Chondrocyte (in vitro differentiated cells): Measurements from ENCODE around the gene ZNF263. TPM values are rescaled to one million over a fixed set of nuclear protein-coding genes. Genes with fewer than 3 reads are reported as not detected.

Source experiments
- DNase-seq: peaks from one replicate; pipeline ENCODE4 v3.0.0; 2021; ENCODE audit warnings: mixed read lengths, low spot score
- H3K27ac Mint-ChIP-seq: one replicate; pipeline ENCODE4 v1.8.0; 2021; ENCODE audit warnings: mild to moderate bottlenecking, moderate library complexity, mixed read lengths; ENCODE audit not compliant: unreplicated experiment
- H3K27me3 Mint-ChIP-seq: 2 replicates; pipeline ENCODE4 v1.8.0; 2021; ENCODE audit warnings: low read depth, mixed read lengths
- H3K36me3 Mint-ChIP-seq: 2 replicates; pipeline ENCODE4 v1.8.0; 2021; ENCODE audit warnings: low read depth, mixed read lengths
- H3K4me1 Mint-ChIP-seq: 2 replicates; pipeline ENCODE4 v1.8.0; 2021; ENCODE audit warnings: low read depth, mild to moderate bottlenecking, mixed read lengths
- H3K4me3 Mint-ChIP-seq: one replicate; pipeline ENCODE4 v1.8.0; 2021; ENCODE audit warnings: mild to moderate bottlenecking, moderate library complexity, mixed read lengths; ENCODE audit not compliant: unreplicated experiment
- H3K9me3 Mint-ChIP-seq: 2 replicates; pipeline ENCODE4 v1.8.0; 2021; ENCODE audit warnings: low read depth, mixed read lengths
- long read RNA-seq: library from polyadenylated mRNA; stranded (forward); transcript quantifications from one replicate; pipeline ENCODE4 v2.0.0, GENCODE V29; 2021
- total RNA-seq: library from RNA; stranded (reverse); gene quantifications from 3 replicates; pipeline ENCODE4 v1.2.1, GENCODE V29; 2021
- TF ChIP-seq, protein P1 (sequence below): fragments of 200-600 bp; sonication (generic); IDR thresholded peaks from 2 replicates; pipeline ENCODE4 v1.5.0; 2021; ENCODE audit warnings: antibody characterized with exemption, mild to moderate bottlenecking, moderate library complexity

ZNF263 gene
- total RNA-seq = 22.9 to 28.2 TPM (median 24.6 TPM) in 3 replicates
- long read RNA-seq, transcript ZNF263-205 (2 exons, 1,139 nt) = minor isoform, 14 of 71 reads
- long read RNA-seq, transcript ZNF263-201 (6 exons, 3,830 nt) = minor isoform, 12 of 71 reads
- long read RNA-seq, transcript ZNF263-208 (3 exons, 851 nt) = major isoform, 16 of 71 reads
- long read RNA-seq, partial matches to known transcripts = 1 of 71 reads
- long read RNA-seq, other reads (novel, unspliced or antisense) = 27 of 71 reads

DNA sequence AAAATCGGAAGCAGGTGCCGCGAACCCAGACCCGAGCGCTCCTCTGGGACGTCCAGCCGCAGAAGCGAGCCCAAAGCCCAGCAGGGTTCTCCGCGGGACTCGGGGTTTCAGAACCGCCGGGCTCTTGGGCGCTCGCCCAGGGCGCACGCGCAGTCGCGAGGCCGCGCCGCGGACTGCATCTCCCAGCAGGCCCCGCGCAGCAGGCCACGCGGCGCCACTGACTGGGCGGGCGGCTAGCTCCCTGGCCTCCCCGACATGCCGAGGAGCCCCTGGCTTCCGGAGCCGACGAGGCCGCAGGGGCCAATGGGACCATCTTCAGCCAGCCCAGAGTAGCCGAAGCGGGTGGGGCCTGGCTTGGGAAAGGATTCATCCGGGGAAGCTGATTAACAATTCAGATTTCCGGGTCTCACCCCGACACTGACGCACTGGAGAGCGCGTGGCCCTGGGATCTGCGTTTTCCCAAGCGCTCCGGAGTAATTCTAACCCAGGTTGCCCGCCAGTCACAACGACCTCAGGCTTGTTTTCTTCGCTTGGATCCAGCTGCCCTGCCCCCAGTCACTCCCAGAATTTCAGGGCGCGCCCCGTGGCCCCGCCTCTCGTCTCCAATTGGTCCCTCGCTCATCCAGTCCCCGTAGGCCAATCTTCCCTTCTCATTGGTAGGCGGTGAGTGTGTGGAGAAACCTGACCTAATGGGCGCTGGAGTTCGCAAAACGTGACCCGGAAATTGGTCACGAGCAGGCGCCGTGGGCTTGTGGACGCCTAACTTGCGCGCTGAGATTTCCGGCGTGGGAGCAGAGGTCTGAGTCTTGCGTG lies at the start of gene ZNF263:
Gene ZNF263, plus strand, starts transcription at position 762 of the 813 bp plus-strand sequence. CDS start 328 bp downstream, outside the sequence.
- DNase-seq = peak; percentile 97
- Mint-ChIP-seq H3K9me3 (peaks cover 15% of the 10 kb centered on the region), H3K27ac (peak within 1 kb of the TSS; percentile 99), H3K27me3 (no peaks in the 10 kb centered on the region), H3K4me1 (peaks cover 29% of the 10 kb centered on the region), H3K36me3 (peaks cover 23% of the 10 kb centered on the region), H3K4me3 (peak within 1 kb of the TSS; percentile 93)
- TF ChIP-seq, protein P1, sequence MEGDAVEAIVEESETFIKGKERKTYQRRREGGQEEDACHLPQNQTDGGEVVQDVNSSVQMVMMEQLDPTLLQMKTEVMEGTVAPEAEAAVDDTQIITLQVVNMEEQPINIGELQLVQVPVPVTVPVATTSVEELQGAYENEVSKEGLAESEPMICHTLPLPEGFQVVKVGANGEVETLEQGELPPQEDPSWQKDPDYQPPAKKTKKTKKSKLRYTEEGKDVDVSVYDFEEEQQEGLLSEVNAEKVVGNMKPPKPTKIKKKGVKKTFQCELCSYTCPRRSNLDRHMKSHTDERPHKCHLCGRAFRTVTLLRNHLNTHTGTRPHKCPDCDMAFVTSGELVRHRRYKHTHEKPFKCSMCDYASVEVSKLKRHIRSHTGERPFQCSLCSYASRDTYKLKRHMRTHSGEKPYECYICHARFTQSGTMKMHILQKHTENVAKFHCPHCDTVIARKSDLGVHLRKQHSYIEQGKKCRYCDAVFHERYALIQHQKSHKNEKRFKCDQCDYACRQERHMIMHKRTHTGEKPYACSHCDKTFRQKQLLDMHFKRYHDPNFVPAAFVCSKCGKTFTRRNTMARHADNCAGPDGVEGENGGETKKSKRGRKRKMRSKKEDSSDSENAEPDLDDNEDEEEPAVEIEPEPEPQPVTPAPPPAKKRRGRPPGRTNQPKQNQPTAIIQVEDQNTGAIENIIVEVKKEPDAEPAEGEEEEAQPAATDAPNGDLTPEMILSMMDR = no peak

DNA sequence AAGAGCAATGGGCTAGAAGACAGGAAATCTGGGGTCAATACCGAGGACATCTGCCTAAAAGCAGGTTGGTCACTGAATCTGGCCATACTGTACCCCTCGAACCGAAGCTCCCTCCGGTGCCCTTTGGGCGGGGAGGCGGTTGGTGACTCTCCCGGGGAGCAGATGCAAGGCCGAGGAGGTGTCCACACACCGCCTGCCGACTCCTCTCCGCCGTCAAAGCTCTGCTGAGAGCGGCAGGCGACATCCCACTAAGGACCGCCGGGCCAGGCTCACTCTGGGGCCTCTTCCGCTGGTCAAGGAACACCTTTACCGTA lies 48.8 kb upstream of the ZNF263 start:
- peak overlapping the region; percentile 99 for H3K27ac Mint-ChIP-seq
- H3K36me3 Mint-ChIP-seq = peaks cover 31% of the 10 kb centered on the region
- H3K4me1 Mint-ChIP-seq = peaks cover 16% of the 10 kb centered on the region
- no peaks in the 10 kb centered on the region for H3K27me3 Mint-ChIP-seq
- H3K9me3 Mint-ChIP-seq = peaks cover 29% of the 10 kb centered on the region
- peak overlapping the region; percentile 93 for H3K4me3 Mint-ChIP-seq
- no peak for DNase-seq
- TF ChIP-seq, protein P1 = no peak

DNA sequence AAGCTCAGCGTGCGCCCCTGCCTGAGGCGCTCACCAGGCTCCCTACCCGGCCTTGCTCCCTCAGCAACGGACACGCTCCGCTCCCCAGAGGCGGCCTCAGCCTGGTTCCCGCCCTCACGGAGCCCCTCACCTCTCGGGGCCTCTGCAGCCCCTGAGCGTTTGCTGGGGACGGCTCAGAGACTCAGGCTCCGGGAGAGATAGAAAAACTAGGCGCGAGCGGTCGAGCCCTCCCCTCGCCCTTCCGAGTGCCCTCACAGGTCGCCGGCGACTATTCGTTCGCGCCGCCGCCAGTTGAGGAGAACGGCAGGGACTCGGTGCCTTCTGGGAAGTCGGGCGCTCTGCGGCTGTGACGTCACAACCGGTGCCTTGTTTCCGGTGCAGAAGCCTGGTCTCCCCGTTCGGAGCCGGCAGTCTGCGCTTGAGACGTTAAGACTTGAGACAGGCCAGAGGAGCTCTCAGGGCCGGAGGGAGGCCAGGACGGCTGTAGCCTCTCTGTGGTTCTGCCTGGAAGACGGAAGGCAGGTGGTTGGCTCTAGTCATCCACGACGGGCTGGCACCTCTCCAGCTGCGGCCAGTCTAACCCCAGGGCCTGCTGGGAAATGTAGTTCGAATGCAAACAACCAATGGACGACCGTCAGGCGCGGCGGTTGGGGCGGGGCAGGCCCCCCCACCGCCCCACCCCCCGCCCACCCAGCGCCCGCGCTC lies 48.3 kb upstream of the ZNF263 start, which contains the start of gene ZNF200:
Gene ZNF200, minus strand, starts transcription at position 302 of the 705 bp plus-strand sequence. CDS start 1,403 bp downstream, outside the sequence.
- TF ChIP-seq, protein P1 = no peak
- peaks cover 29% of the 10 kb centered on the region for H3K36me3 Mint-ChIP-seq
- H3K9me3 Mint-ChIP-seq = peaks cover 28% of the 10 kb centered on the region
- peak; percentile 98 for DNase-seq
- H3K27me3 Mint-ChIP-seq = peaks cover 2% of the 10 kb centered on the region
- peak within 1 kb of the TSS; percentile 93 for H3K4me3 Mint-ChIP-seq
- H3K27ac Mint-ChIP-seq = peak within 1 kb of the TSS; percentile 99
- H3K4me1 Mint-ChIP-seq = peaks cover 16% of the 10 kb centered on the region

DNA sequence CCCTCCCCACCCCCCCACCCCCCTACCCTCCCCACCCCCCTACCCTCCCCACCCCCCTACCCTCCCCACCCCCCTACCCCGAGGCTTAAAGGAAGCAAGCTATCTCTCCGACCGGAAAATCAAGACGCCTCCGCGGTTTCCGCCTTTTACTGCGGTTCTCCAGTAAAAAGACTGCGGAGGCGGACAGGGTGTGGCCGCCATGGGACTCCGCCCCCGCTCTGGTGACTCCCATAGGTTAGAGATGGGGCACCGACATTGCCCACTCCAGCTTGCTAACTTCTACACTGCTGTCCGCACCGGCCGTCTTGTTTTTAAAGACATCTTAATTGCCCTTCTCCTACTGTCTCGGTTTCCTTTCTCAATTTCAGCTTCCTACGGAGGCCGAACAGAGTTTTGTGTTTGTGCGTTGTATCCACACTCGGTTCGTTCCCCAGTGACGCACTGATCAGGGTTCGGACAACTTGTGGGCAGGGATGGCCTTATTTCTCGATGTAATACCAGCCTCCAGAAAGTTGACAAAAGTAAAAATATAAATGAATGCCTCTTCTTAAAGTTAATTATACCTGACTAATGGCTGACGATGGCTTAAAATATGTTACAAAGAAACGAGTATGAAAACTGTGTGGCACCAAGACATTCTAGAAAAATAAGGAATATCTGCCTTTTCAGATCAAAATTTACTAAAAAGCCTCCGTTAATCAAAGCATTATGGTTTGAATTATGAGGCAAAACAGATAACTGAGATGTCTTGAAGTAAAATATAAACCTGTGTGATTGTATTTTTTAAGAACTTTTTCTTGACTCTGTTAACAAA lies 47.2 kb upstream of the ZNF263 start:
- Mint-ChIP-seq H3K36me3 (peaks cover 19% of the 10 kb centered on the region), H3K27ac (peak overlapping the region; percentile 22), H3K9me3 (peaks cover 18% of the 10 kb centered on the region), H3K27me3 (peaks cover 7% of the 10 kb centered on the region), H3K4me3 (peak overlapping the region; percentile 66), H3K4me1 (peaks cover 16% of the 10 kb centered on the region)
- DNase-seq = no peak
- TF ChIP-seq, protein P1 = no peak
